GM19438 (cell line): ENCODE results near the gene CDH4.

Source experiments
- ATAC-seq: cut with Tn5 transposase; IDR thresholded peaks from one replicate; pipeline ENCODE4 v1.9.1; 2021; ENCODE audit warnings: low read depth; ENCODE audit not compliant: unreplicated experiment

CDH4 gene

GRCh38 chr20:61608275-61609085, 356.4 kb downstream of the CDH4 start:
- no peak for ATAC-seq

GRCh38 chr20:61609461-61609860, 357.4 kb downstream of the CDH4 start:
- ATAC-seq, result no peak

- ATAC-seq, result no peak
These were observed 359.5 kb downstream of the CDH4 start for GRCh38 chr20:61611401-61612180.

- ATAC-seq, result no peak
These were observed 362.1 kb downstream of the CDH4 start for GRCh38 chr20:61613917-61614705.

- ATAC-seq, result no peak
These were observed 362.6 kb downstream of the CDH4 start for GRCh38 chr20:61614706-61615100.

- no peak for ATAC-seq
These were observed 363.7 kb downstream of the CDH4 start for GRCh38 chr20:61615806-61616205.

GRCh38 chr20:61619751-61620150, 367.7 kb downstream of the CDH4 start:
- no peak for ATAC-seq

- ATAC-seq, result no peak
These were observed 368.1 kb downstream of the CDH4 start for GRCh38 chr20:61620174-61620573.

- no peak for ATAC-seq
These were observed 369.1 kb downstream of the CDH4 start for GRCh38 chr20:61621035-61621730.

- ATAC-seq, result no peak
These were observed 369.8 kb downstream of the CDH4 start for GRCh38 chr20:61621852-61622251.

- ATAC-seq, result no peak
These were observed 371.4 kb downstream of the CDH4 start for GRCh38 chr20:61623451-61623850.

GRCh38 chr20:61625246-61625645, 373.2 kb downstream of the CDH4 start:
- no peak for ATAC-seq

- no peak for ATAC-seq
These were observed 374.4 kb downstream of the CDH4 start for GRCh38 chr20:61626412-61626811.

- ATAC-seq, result no peak
These were observed 375.8 kb downstream of the CDH4 start for GRCh38 chr20:61627791-61628415.

- ATAC-seq, result no peak
These were observed 376.4 kb downstream of the CDH4 start for GRCh38 chr20:61628480-61628879.

- ATAC-seq, result no peak
These were observed 377.0 kb downstream of the CDH4 start for GRCh38 chr20:61628901-61629601.

GRCh38 chr20:61629602-61630390, 377.7 kb downstream of the CDH4 start:
- no peak for ATAC-seq

GRCh38 chr20:61630391-61630650, 378.3 kb downstream of the CDH4 start:
- no peak for ATAC-seq

- no peak for ATAC-seq
These were observed 378.8 kb downstream of the CDH4 start for GRCh38 chr20:61630816-61631215.
